Activated CD8-positive, alpha-beta memory T cell treated with anti-CD3 and anti-CD28 coated beads for 36 hours (primary cell): ENCODE results near the gene TMEM107. TPM values are rescaled to one million over a fixed set of nuclear protein-coding genes. Genes with fewer than 3 reads are reported as not detected.

Experiments
- total RNA-seq, 2 experiments: library from RNA; stranded (reverse); gene quantifications; one replicate each; pipeline ENCODE4 v1.2.3, GENCODE V29; 2021

The TMEM107 gene
- total RNA-seq, 2 experiments from 2014 or later: 20.2 to 21.0 TPM

Other genes with a start within 250 kb of the TMEM107 start
- 1 to 10 TPM; 5.9 to 6.7 TPM for gene KCNAB3, start 246.5 kb downstream of the TMEM107 start, total RNA-seq
- gene TRAPPC1, start 244.4 kb downstream of the TMEM107 start, total RNA-seq: 100 to 1,000 TPM; 144 to 156 TPM
- gene CNTROB, start 244.2 kb downstream of the TMEM107 start, total RNA-seq: 10 to 100 TPM; 40.1 to 44.4 TPM
- gene GUCY2D, start 173.8 kb downstream of the TMEM107 start, total RNA-seq: not detected
- gene ALOX15B, start 137.3 kb downstream of the TMEM107 start, total RNA-seq: not detected
- gene ALOX12B, start 88.7 kb downstream of the TMEM107 start, total RNA-seq: 1 to 10 TPM; 1.7 TPM
- gene ALOXE3, start 57.9 kb downstream of the TMEM107 start, total RNA-seq: under 1 TPM in 1 of 2 experiments, not detected in 1; 0.19 TPM
- gene HES7, start 52.3 kb downstream of the TMEM107 start, total RNA-seq: 1 to 10 TPM; 2.9 to 3.1 TPM
- gene PER1, start 24.0 kb downstream of the TMEM107 start, total RNA-seq: 10 to 100 TPM; 43.1 to 45.4 TPM
- gene VAMP2, start 13.4 kb downstream of the TMEM107 start, total RNA-seq: 10 to 100 TPM; 26.3 to 26.6 TPM
- gene BORCS6, start 13.8 kb upstream of the TMEM107 start, total RNA-seq: 1 to 10 TPM; 6.6 to 7.0 TPM
- gene AURKB, start 34.2 kb upstream of the TMEM107 start, total RNA-seq: 100 to 1,000 TPM; 112 to 117 TPM
- 10 to 100 TPM; 58.7 to 60.7 TPM for gene CTC1, start 71.7 kb upstream of the TMEM107 start, total RNA-seq
- 100 to 1,000 TPM; 191 to 203 TPM for gene PFAS, start 72.9 kb upstream of the TMEM107 start, total RNA-seq
- gene RANGRF, start 112.3 kb upstream of the TMEM107 start, total RNA-seq: 10 to 100 TPM; 65.8 to 66.1 TPM
- 1 to 10 TPM; 3.6 to 4.1 TPM for gene SLC25A35, start 119.0 kb upstream of the TMEM107 start, total RNA-seq
- not detected for gene ARHGEF15, start 133.9 kb upstream of the TMEM107 start, total RNA-seq
- gene ODF4, start 163.5 kb upstream of the TMEM107 start, total RNA-seq: not detected
- 1,000 to 10,000 TPM; 2,480 to 2,528 TPM for gene RPL26, start 206.8 kb upstream of the TMEM107 start, total RNA-seq
- gene RNF222, start 221.4 kb upstream of the TMEM107 start, total RNA-seq: not detected